GM12878 (cell line): ENCODE data around the gene CDKL1. TPM values are rescaled to one million over a fixed set of nuclear protein-coding genes. Genes with fewer than 3 reads are reported as not detected.

Source experiments
- BCLAF1 ChIP-seq: fragments of 450-650 bp; IDR thresholded peaks from 2 replicates; pipeline ENCODE4 v1.6.1; 2017; ENCODE audit warnings: antibody characterized with exemption, mild to moderate bottlenecking, moderate library complexity
- HCFC1 ChIP-seq: fragments of 150-350 bp; IDR thresholded peaks from 2 replicates; pipeline ENCODE4 v1.6.1; 2014; ENCODE audit warnings: low read length
- NFXL1 ChIP-seq: fragments of 450-650 bp; IDR thresholded peaks from 2 replicates; pipeline ENCODE4 v1.6.1; 2017; ENCODE audit warnings: antibody characterized with exemption, mild to moderate bottlenecking, borderline replicate concordance
- TCF7 ChIP-seq: IDR thresholded peaks from 2 replicates; pipeline ENCODE4 v1.6.1; 2014; ENCODE audit warnings: antibody characterized with exemption, borderline replicate concordance
- ZBTB11 ChIP-seq: fragments of 450-650 bp; formaldehyde crosslinking; IDR thresholded peaks from 2 replicates; pipeline ENCODE4 v1.5.0; 2022; ENCODE audit warnings: mild to moderate bottlenecking, missing genetic modification characterization
- ZBTB33 ChIP-seq: fragments of 450-650 bp; IDR thresholded peaks from 2 replicates; pipeline ENCODE4 v1.6.1; 2017; ENCODE audit warnings: mild to moderate bottlenecking
- polyA plus RNA-seq, 11 experiments: library from polyadenylated mRNA; depleted of rRNA in 4 of 11; unstranded in 6 of 11; stranded (reverse) in 5 of 11; fragments of >200 nt; fragmentation: Nextera tagmentation in 4 of 11; fragmentation: Illumina TruSeq in 1 of 11; extraction: Ambion mirVana in 4 of 11; extraction: Trizol in 1 of 11; gene quantifications; 1 replicate in 1 of 11; 2 replicates in 10 of 11; pipeline versions ENCODE4 v1.2.1 to v1.2.3, GENCODE V29; 2011 to 2016; ENCODE audit warnings: inconsistent platforms in 2 of 11, missing spikeins in 2 of 11, low read depth in 1 of 11
- total RNA-seq, 4 experiments: library from RNA; depleted of rRNA in 3 of 4; stranded (reverse); fragments of >200 nt in 3 of 4; fragmentation: Illumina TruSeq in 1 of 4; extraction: Trizol in 1 of 4; gene quantifications; 2 replicates each; pipeline versions ENCODE4 v1.2.1 to v1.2.3, GENCODE V29; 2013 to 2021

Gene CDKL1
- total and polyA plus RNA-seq, 10 of the 15 experiments (the other 5 are each of a cell fraction or from before 2014, with no cell fraction given), result 9.0 to 19.0 (median 11.1) TPM

GRCh38 chr14:50421499-50421898 is 24.8 kb upstream of the CDKL1 start (continued):
- TF ChIP-seq ZBTB33 (no peak), ZBTB11 (CRISPR knock-in tag) (no peak), TCF7 (no peak), HCFC1 (no peak), BCLAF1 (no peak), NFXL1 (no peak)
- TF ChIP-seq, all 136 proteins: peak for 0
